Measurements from ENCODE around the gene PLEKHM3.

- TF ChIP-seq CTCF (IDR thresholded peaks at IDR 0.05; ENCODE audit: low read depth, low read length) (no peak), EZH2phosphoT487 (IDR thresholded peaks at IDR 0.05; ENCODE audit: low read depth) (no peak)
Observed at GRCh38 chr2:207914716-207915115, 110.6 kb downstream of the PLEKHM3 start.

Data from OCI-LY3 (cell line).